ENCODE measurements around the gene PHAF1. TPM values are rescaled to one million over a fixed set of nuclear protein-coding genes. Genes with fewer than 3 reads are reported as not detected.
A peak's percentile ranks its signal among the peaks of the same experiment; 100 is the strongest.

PHAF1 gene
- total and polyA plus RNA-seq, 2 of the 13 experiments (the other 11 are each of a cell fraction or from before 2014, with no cell fraction given) = 48.3 to 174 TPM

- no peak for TF ChIP-seq ZBTB40 (IDR thresholded peaks at IDR 0.05)
- TF ChIP-seq ZBTB40 (CRISPR knock-in tag; IDR thresholded peaks at IDR 0.05) = no peak
- no peak for TF ChIP-seq ZNF124 (CRISPR knock-in tag; IDR thresholded peaks at IDR 0.05)
- peak; percentile 53; the same call in 1 of the 2 replicates for TF ChIP-seq MEIS1 (CRISPR knock-in tag; IDR thresholded peaks at IDR 0.05; ENCODE audit: borderline replicate concordance)
- TF ChIP-seq PHF21A (CRISPR knock-in tag; IDR thresholded peaks at IDR 0.05) = no peak; the same call in 1 of the 2 replicates
- no peak for TF ChIP-seq HNRNPLL (IDR thresholded peaks at IDR 0.05; ENCODE audit: low read depth, low read length, poor library complexity, severe bottlenecking)
- TF ChIP-seq TARDBP (CRISPR knock-in tag; IDR thresholded peaks at IDR 0.05) = peak; percentile 33; the same call in 1 of the 2 replicates
- no peak for TF ChIP-seq BATF2 (CRISPR knock-in tag; IDR thresholded peaks at IDR 0.05)
- TF ChIP-seq RFX3 (CRISPR knock-in tag; IDR thresholded peaks at IDR 0.05) = no peak
- TF ChIP-seq ZNF562 (CRISPR knock-in tag; IDR thresholded peaks at IDR 0.05; ENCODE audit: borderline replicate concordance) = no peak
- TF ChIP-seq ZNF609 (CRISPR knock-in tag; IDR thresholded peaks at IDR 0.05; ENCODE audit: borderline replicate concordance) = no peak; the same call in 1 of the 2 replicates
- peak; percentile 32; the same call in 1 of the 2 replicates for TF ChIP-seq NRL (CRISPR knock-in tag; IDR thresholded peaks at IDR 0.05; ENCODE audit: borderline replicate concordance)
- TF ChIP-seq NR2F2 (IDR thresholded peaks at IDR 0.05; ENCODE audit: borderline replicate concordance, low read depth) = no peak
Measured at GRCh38 chr16:67169642-67170167, 60.0 kb downstream of the PHAF1 start (continued).

Measured in HepG2 (cell line).